Measurements from ENCODE around the gene PTPMT1.
"Not testable (repeated sequence)": the region's sequence is repeated elsewhere in the genome, so short reads cannot be mapped to it uniquely, and the experiment has no call there.

DNA sequence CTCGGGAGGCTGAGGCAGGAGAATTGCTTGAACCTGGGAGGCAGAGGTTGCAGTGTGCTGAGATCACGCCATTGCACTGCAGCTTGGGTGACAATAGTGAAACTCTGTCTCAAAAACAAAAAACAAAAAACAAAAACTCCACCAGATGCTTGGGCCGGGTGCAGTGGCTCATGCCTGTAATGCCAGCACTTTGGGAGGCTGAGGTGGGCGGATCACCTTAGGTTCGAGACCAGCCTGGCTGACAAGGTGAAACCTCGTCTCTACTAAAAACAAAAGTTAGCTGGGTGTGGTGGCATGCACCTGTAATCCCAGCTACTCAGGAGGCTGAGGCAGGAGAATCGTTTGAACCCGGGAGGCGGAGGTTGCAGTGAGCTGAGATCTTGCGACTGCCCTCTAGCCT, 1.0 kb upstream of the PTPMT1 start:
- not testable (repeated sequence) for TF ChIP-seq POLR2A, POLR2AphosphoS5, TAF1, SPI1, POU2F2 (IDR thresholded peaks at IDR 0.05; ENCODE audit: low read depth, low read length)

All from GM12891 (cell line).